ENCODE results near the gene OTUD5.

The OTUD5 gene

GRCh38 chrX:48937054-48937907 is 20.1 kb downstream of the OTUD5 start:
- DNase-seq (ENCODE audit: low spot score) = peak; percentile 90

- no peak for DNase-seq (ENCODE audit: low spot score)
Observed at GRCh38 chrX:48936429-48937053, 20.9 kb downstream of the OTUD5 start.

GRCh38 chrX:48935301-48935670 is 22.1 kb downstream of the OTUD5 start:
- no peak for DNase-seq (ENCODE audit: low spot score)

GRCh38 chrX:48934581-48935300 is 22.7 kb downstream of the OTUD5 start:
- peak; percentile 61 for DNase-seq (ENCODE audit: low spot score)

- DNase-seq (ENCODE audit: low spot score) = no peak
Observed at GRCh38 chrX:48933757-48934156, 23.6 kb downstream of the OTUD5 start.

GRCh38 chrX:48927736-48928382 is 29.5 kb downstream of the OTUD5 start:
- DNase-seq (ENCODE audit: low spot score) = no peak

GRCh38 chrX:48927123-48927522 is 30.3 kb downstream of the OTUD5 start:
- DNase-seq (ENCODE audit: low spot score) = no peak

GRCh38 chrX:48924270-48924669 is 33.1 kb downstream of the OTUD5 start:
- no peak for DNase-seq (ENCODE audit: low spot score)

- DNase-seq (ENCODE audit: low spot score) = no peak
Observed at GRCh38 chrX:48923771-48924170, 33.6 kb downstream of the OTUD5 start.

GRCh38 chrX:48920718-48921104 is 36.7 kb downstream of the OTUD5 start:
- no peak for DNase-seq (ENCODE audit: low spot score)

- DNase-seq (ENCODE audit: low spot score) = peak; percentile 50
Observed at GRCh38 chrX:48919947-48920717, 37.3 kb downstream of the OTUD5 start.

- DNase-seq (ENCODE audit: low spot score) = peak; percentile 49
Observed at GRCh38 chrX:48919360-48919841, 38.0 kb downstream of the OTUD5 start.

- DNase-seq (ENCODE audit: low spot score) = peak; percentile 95
Observed at GRCh38 chrX:48918643-48919340, 38.6 kb downstream of the OTUD5 start, which contains the start of gene PIM2. Gene PIM2 (minus strand): TSS chrX:48919024. CDS start chrX:48918834, 190 bp downstream.

GRCh38 chrX:48918301-48918642 is 39.1 kb downstream of the OTUD5 start:
- DNase-seq (ENCODE audit: low spot score) = no peak

- peak; percentile 91 for DNase-seq (ENCODE audit: low spot score)
Observed at GRCh38 chrX:48917139-48918001, 40.0 kb downstream of the OTUD5 start.

- no peak for DNase-seq (ENCODE audit: low spot score)
Observed at GRCh38 chrX:48914593-48915493, 42.6 kb downstream of the OTUD5 start.

- DNase-seq (ENCODE audit: low spot score) = no peak
Observed at GRCh38 chrX:48913605-48914366, 43.6 kb downstream of the OTUD5 start.

Data from CD4-positive, alpha-beta T cell treated with Interleukin-15 for 4 hours (primary cell).